ENCODE results near the gene PTPRH.
"Not testable (repeated sequence)": the region's sequence is repeated elsewhere in the genome, so short reads cannot be mapped to it uniquely, and the experiment has no call there.

Gene PTPRH

GRCh38 chr19:55224679-55225414 lies 15.5 kb upstream of the PTPRH start:
- DNase-seq (ENCODE audit: low spot score): peak; percentile 41

GRCh38 chr19:55224038-55224665 lies 14.9 kb upstream of the PTPRH start:
- DNase-seq (ENCODE audit: low spot score): peak; percentile 49

GRCh38 chr19:55223291-55224037 lies 14.2 kb upstream of the PTPRH start:
- DNase-seq (ENCODE audit: low spot score): peak; percentile 43

GRCh38 chr19:55220525-55220924 lies 11.2 kb upstream of the PTPRH start:
- DNase-seq (ENCODE audit: low spot score): no peak

- DNase-seq (ENCODE audit: low spot score): peak; percentile 92
Observed at GRCh38 chr19:55216461-55217198, 7.3 kb upstream of the PTPRH start.

- no peak for DNase-seq (ENCODE audit: low spot score)
Observed at GRCh38 chr19:55213547-55213946, 4.2 kb upstream of the PTPRH start.

- DNase-seq (ENCODE audit: low spot score): no peak
Observed at GRCh38 chr19:55212447-55212846, 3.1 kb upstream of the PTPRH start.

- no peak for DNase-seq (ENCODE audit: low spot score)
Observed at GRCh38 chr19:55209693-55210472, 582 bp upstream of the PTPRH start.

- peak; percentile 62 for DNase-seq (ENCODE audit: low spot score)
Observed at GRCh38 chr19:55206664-55207500, 2.4 kb downstream of the PTPRH start.

- not testable (repeated sequence) for DNase-seq (ENCODE audit: low spot score)
Observed at GRCh38 chr19:55202199-55202598, 7.1 kb downstream of the PTPRH start.

GRCh38 chr19:55199620-55200204 lies 9.6 kb downstream of the PTPRH start:
- no peak for DNase-seq (ENCODE audit: low spot score)

- no peak for DNase-seq (ENCODE audit: low spot score)
Observed at GRCh38 chr19:55198651-55199050, 10.7 kb downstream of the PTPRH start.

GRCh38 chr19:55197528-55197927 lies 11.8 kb downstream of the PTPRH start:
- no peak for DNase-seq (ENCODE audit: low spot score)

GRCh38 chr19:55196803-55197202 lies 12.5 kb downstream of the PTPRH start:
- no peak for DNase-seq (ENCODE audit: low spot score)

- no peak for DNase-seq (ENCODE audit: low spot score)
Observed at GRCh38 chr19:55193481-55193880, 15.8 kb downstream of the PTPRH start.

GRCh38 chr19:55189403-55189835 lies 19.9 kb downstream of the PTPRH start:
- DNase-seq (ENCODE audit: low spot score): no peak

- no peak for DNase-seq (ENCODE audit: low spot score)
Observed at GRCh38 chr19:55188625-55189024, 20.7 kb downstream of the PTPRH start.

GRCh38 chr19:55186080-55186479 lies 23.2 kb downstream of the PTPRH start:
- DNase-seq (ENCODE audit: low spot score): no peak

GRCh38 chr19:55181740-55182139 lies 27.6 kb downstream of the PTPRH start:
- DNase-seq (ENCODE audit: low spot score): no peak

All from D341Med (cell line).